ENCODE measurements around the gene FAM184A. TPM values are rescaled to one million over a fixed set of nuclear protein-coding genes. Genes with fewer than 3 reads are reported as not detected.

The FAM184A gene
- total and polyA plus RNA-seq, 2 experiments from 2014 or later, result 0.25 TPM; not detected in 1

GRCh38 chr6:119061215-119061614, 17.2 kb downstream of the FAM184A start:
- Histone ChIP-seq H3K4me1 (ENCODE audit: insufficient read depth) (no peaks in the 10 kb centered on the region), H3K9ac (no peak overlapping the region), H3K36me3 (ENCODE audit: low read depth) (no peaks in the 10 kb centered on the region), H4K20me1 (ENCODE audit: insufficient read depth) (no peaks in the 10 kb centered on the region), H2AFZ (no peak overlapping the region), H3K4me2 (ENCODE audit: unreplicated experiment) (no peak overlapping the region), H3K9me2 (ENCODE audit: insufficient read depth) (no peaks in the 10 kb centered on the region), H3K9me3 (ENCODE audit: low read depth) (no peaks in the 10 kb centered on the region), H3K27ac (no peak overlapping the region), H3K27me3 (replicated peaks; ENCODE audit: insufficient read depth) (0 out of 2 replicates have a peak, but pooled peaks cover 5% of the 10 kb centered on the region), H3F3A (ENCODE audit: insufficient read depth) (no peaks in the 10 kb centered on the region), H3K79me2 (ENCODE audit: insufficient read depth) (no peaks in the 10 kb centered on the region), H3K4me3 (no peak overlapping the region)
- WGBS, 2 experiments (ENCODE audit: low coverage in 1 of 2, low lambda C conversion rate in 2 of 2, missing lambda C conversion rate in 2 of 2), result 72 to 79% methylated on average over 3 of the region's 3 CpGs
- DNase-seq, result no peak
- in situ Hi-C loops (cut with MboI), result no loop called here
- TF ChIP-seq EZH2 (IDR thresholded peaks at IDR 0.05; ENCODE audit: insufficient read depth, poor library complexity, severe bottlenecking), result no peak

GRCh38 chr6:119060255-119060907, 18.1 kb downstream of the FAM184A start:
- Histone ChIP-seq H3F3A (ENCODE audit: insufficient read depth) (no peaks in the 10 kb centered on the region), H3K4me2 (ENCODE audit: unreplicated experiment) (no peak overlapping the region), H2AFZ (no peak overlapping the region), H3K9me3 (ENCODE audit: low read depth) (no peaks in the 10 kb centered on the region), H3K36me3 (ENCODE audit: low read depth) (no peaks in the 10 kb centered on the region), H3K9me2 (ENCODE audit: insufficient read depth) (no peaks in the 10 kb centered on the region), H3K27me3 (replicated peaks; ENCODE audit: insufficient read depth) (0 out of 2 replicates have a peak, but pooled peaks cover 5% of the 10 kb centered on the region), H3K79me2 (ENCODE audit: insufficient read depth) (no peaks in the 10 kb centered on the region), H3K9ac (no peak overlapping the region), H3K27ac (no peak overlapping the region), H3K4me3 (no peak overlapping the region), H4K20me1 (ENCODE audit: insufficient read depth) (no peaks in the 10 kb centered on the region), H3K4me1 (ENCODE audit: insufficient read depth) (no peaks in the 10 kb centered on the region)
- 51 to 55% methylated on average over 4 of the region's 4 CpGs for WGBS, 2 experiments (ENCODE audit: low coverage in 1 of 2, low lambda C conversion rate in 2 of 2, missing lambda C conversion rate in 2 of 2)
- TF ChIP-seq EZH2 (IDR thresholded peaks at IDR 0.05; ENCODE audit: insufficient read depth, poor library complexity, severe bottlenecking), result no peak
- in situ Hi-C loops (cut with MboI), result no loop called here
- DNase-seq, result no peak

- H2AFZ ChIP-seq, result no peak overlapping the region
- H3K4me2 ChIP-seq (ENCODE audit: unreplicated experiment), result no peak overlapping the region
- no peaks in the 10 kb centered on the region for H3K9me2 ChIP-seq (ENCODE audit: insufficient read depth)
- no peaks in the 10 kb centered on the region for H3K79me2 ChIP-seq (ENCODE audit: insufficient read depth)
- no peaks in the 10 kb centered on the region for H4K20me1 ChIP-seq (ENCODE audit: insufficient read depth)
- no peaks in the 10 kb centered on the region for H3K27me3 ChIP-seq (replicated peaks; ENCODE audit: insufficient read depth)
- H3K4me1 ChIP-seq (ENCODE audit: insufficient read depth), result no peaks in the 10 kb centered on the region
- 15 to 21% methylated on average over 1 of the region's 1 CpG for WGBS, 2 experiments (ENCODE audit: low coverage in 1 of 2, low lambda C conversion rate in 2 of 2, missing lambda C conversion rate in 2 of 2)
- in situ Hi-C loops (cut with MboI), result no loop called here
- H3F3A ChIP-seq (ENCODE audit: insufficient read depth), result no peaks in the 10 kb centered on the region
- no peaks in the 10 kb centered on the region for H3K9me3 ChIP-seq (ENCODE audit: low read depth)
- no peaks in the 10 kb centered on the region for H3K36me3 ChIP-seq (ENCODE audit: low read depth)
- DNase-seq, result no peak
- no peak overlapping the region for H3K4me3 ChIP-seq
- H3K9ac ChIP-seq, result no peak overlapping the region
- no peak for TF ChIP-seq EZH2phosphoT487 (IDR thresholded peaks at IDR 0.05; ENCODE audit: insufficient read depth, low read depth)
- no peak for TF ChIP-seq EZH2 (IDR thresholded peaks at IDR 0.05; ENCODE audit: insufficient read depth, poor library complexity, severe bottlenecking)
- H3K27ac ChIP-seq, result no peak overlapping the region
Measured at GRCh38 chr6:119055069-119055468, 23.4 kb downstream of the FAM184A start.

GRCh38 chr6:119052987-119053386, 25.5 kb downstream of the FAM184A start:
- Histone ChIP-seq H3K9me3 (ENCODE audit: low read depth) (no peaks in the 10 kb centered on the region), H4K20me1 (ENCODE audit: insufficient read depth) (no peaks in the 10 kb centered on the region), H3K27ac (no peak overlapping the region), H3K4me1 (ENCODE audit: insufficient read depth) (no peaks in the 10 kb centered on the region), H3K27me3 (replicated peaks; ENCODE audit: insufficient read depth) (no peaks in the 10 kb centered on the region), H3K9me2 (ENCODE audit: insufficient read depth) (no peaks in the 10 kb centered on the region), H3K9ac (no peak overlapping the region), H3K79me2 (ENCODE audit: insufficient read depth) (no peaks in the 10 kb centered on the region), H2AFZ (no peak overlapping the region), H3F3A (ENCODE audit: insufficient read depth) (no peaks in the 10 kb centered on the region), H3K4me3 (no peak overlapping the region), H3K36me3 (ENCODE audit: low read depth) (no peaks in the 10 kb centered on the region), H3K4me2 (ENCODE audit: unreplicated experiment) (no peak overlapping the region)
- TF ChIP-seq EZH2 (IDR thresholded peaks at IDR 0.05; ENCODE audit: insufficient read depth, poor library complexity, severe bottlenecking) (no peak), EZH2phosphoT487 (IDR thresholded peaks at IDR 0.05; ENCODE audit: insufficient read depth, low read depth) (no peak)
- in situ Hi-C loops (cut with MboI), result no loop called here
- WGBS, 2 experiments (ENCODE audit: low coverage in 1 of 2, low lambda C conversion rate in 2 of 2, missing lambda C conversion rate in 2 of 2), result 15 to 22% methylated on average over 1 of the region's 1 CpG
- DNase-seq, result no peak

Measured in GM23248 (cell line).